Right lung (tissue), 5 donors: Measurements from ENCODE around the gene GLDN. TPM values are rescaled to one million over a fixed set of nuclear protein-coding genes. Genes with fewer than 3 reads are reported as not detected.

Experiments used
- DNase-seq, 2 donors: peaks; one replicate each; pipeline ENCODE4 v3.0.0-alpha.2; 2013
- polyA plus RNA-seq, 5 donors: library from polyadenylated mRNA; unstranded; fragments of 120-200 nt; gene quantifications; one replicate each; pipeline versions ENCODE4 v1.2.1 to v1.2.3, GENCODE V29; 2013; ENCODE audit warnings: inconsistent platforms in 1 of 5, low replicate concordance in 1 of 5; ENCODE audit not compliant: insufficient read length in 5 of 5, insufficient read depth in 1 of 5

Gene GLDN
- polyA plus RNA-seq, 5 donors = 0.19 to 0.31 (median 0.21) TPM

DNA sequence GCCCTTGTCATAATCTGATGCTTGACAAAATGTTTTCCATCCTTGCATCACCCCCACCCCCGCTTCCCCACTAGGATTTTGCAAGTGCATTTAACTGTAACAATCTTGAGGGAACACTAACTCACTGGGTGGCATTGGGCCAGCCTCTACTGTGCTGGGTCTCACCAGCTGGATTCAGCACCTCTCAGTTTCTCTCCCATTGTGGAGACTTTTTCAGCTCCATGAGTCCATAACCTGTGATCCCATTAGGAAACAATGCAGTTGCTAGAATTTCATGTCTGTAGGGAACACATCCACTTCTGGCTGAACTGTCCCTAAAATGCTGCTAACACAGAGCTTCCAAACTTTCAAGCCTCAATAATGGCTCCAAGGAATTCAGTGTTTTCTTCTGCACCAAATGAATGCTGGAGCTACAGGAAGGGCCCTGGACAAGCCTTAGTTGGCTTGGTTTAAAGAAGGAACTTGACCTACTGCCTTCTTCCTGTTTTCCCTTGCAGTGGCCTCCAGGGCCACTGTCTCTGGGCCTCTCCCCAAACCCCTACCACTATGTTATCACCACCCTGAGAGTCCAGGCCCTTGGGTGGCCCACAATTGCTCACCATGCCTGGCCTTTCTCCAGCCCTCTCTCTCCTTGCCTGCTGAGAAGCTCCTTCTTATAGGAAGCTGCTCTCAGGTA lies 18.7 kb upstream of the GLDN start:
- no peak for DNase-seq

DNA sequence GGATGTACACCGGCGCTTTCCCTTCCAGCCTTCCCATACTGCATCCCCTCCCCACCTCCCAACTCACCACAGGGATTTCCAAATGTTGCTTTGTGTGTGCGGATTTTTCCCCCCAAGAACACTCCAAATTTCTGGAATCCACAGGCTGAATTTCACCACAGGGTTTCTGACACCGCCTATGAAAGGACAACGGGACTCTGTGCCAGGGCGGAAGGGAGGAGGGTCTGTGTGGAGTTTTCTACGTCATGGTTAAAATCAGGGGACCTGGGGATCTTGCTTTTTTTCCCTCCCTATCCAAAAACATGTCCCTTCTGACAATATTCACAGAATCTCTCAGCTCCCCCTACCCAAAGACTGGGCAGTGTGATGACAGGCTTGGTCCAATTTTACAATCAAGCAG lies 17.7 kb upstream of the GLDN start:
- DNase-seq = no peak

DNA sequence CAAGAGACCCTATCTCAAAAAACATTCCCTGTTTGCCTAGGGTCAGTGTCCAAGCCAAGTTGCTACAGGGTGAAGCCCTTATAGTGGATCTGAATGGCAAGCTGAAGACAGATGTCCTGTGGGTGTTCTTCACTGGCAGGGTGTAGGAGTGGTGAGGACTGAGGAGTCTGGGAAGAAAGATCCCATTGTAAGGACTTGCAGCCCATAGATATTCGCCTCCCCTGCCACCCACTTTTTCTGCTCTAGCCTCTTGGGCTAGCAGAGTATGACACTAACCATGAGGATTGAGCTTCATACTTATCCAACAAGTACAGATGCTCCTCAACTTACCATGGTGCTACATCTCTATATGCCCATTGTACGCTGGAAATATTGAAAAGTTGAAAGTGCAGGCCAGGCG lies 16.3 kb upstream of the GLDN start:
- DNase-seq = no peak

- DNase-seq = no peak
These were observed 14.4 kb upstream of the GLDN start for GRCh38 chr15:51327081-51327480.

- DNase-seq = no peak
These were observed 12.5 kb upstream of the GLDN start for GRCh38 chr15:51328926-51329325.

GRCh38 chr15:51331141-51331540 lies 10.3 kb upstream of the GLDN start:
- DNase-seq = no peak

GRCh38 chr15:51332206-51333147 lies 9.0 kb upstream of the GLDN start:
- no peak for DNase-seq

- no peak for DNase-seq
These were observed 7.9 kb upstream of the GLDN start for GRCh38 chr15:51333571-51333970.

DNA sequence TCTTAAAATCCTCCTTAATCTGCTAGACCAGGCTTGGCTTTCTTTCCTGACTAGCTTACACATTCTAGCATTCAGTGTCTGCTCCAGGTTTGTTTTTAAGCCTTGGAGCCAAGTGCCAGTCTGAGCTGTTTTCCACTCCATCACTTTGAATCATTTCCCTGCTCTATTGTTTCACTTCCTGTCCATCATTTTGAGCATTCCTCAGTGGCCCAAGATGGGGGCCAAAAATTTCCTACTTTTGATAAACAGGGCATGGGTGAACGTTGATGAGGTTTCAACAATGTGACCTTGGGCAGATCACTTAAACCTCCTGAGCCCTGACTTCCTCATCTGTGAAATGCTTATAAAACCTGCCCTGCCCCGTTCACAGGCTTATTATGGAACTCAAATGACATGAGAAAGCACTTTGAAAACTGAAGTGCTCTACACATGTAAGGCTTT lies 7.4 kb upstream of the GLDN start:
- DNase-seq = no peak

- no peak for DNase-seq
These were observed 6.4 kb upstream of the GLDN start for GRCh38 chr15:51335087-51335486.

DNA sequence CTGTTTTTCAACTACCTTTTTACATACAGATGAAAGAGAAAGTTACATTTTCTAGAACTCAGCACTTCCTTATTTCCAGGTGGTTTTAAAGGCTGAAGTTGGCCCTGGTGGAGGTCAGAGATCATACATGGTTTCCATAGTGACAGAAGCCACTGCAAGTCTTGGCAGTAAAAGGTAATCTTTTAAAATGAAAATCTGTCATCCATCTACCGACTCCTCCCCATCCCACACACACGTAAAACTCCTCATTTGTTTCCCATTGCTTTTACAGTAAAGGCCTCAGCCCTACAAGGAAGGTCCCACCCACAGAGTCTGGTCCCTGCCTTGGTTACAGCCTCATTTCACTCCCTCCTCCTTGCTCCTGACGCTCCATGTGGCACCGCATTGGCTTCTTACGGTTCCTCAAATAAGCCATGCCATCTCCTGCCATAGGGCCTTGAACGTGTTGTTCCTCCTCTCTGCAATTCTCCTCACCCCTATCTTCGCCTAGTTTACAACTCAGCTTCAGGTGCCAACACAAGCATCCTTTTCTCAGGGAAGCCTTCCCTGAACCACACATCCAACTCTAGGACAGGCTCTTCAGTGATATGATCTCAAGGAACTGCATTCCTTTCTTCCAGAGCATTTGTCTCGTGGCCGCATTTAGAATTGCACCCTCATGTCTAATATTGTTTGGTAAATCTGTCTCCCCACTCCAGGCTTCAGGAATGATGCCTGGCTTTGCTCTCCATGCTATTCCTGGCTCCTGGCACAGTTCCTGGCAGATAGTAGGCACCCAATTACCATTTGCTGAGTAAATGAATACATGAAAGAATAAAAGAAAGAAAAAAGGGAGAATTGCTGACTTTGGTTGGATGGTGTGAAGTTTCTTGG lies 5.7 kb upstream of the GLDN start:
- DNase-seq = no peak

DNA sequence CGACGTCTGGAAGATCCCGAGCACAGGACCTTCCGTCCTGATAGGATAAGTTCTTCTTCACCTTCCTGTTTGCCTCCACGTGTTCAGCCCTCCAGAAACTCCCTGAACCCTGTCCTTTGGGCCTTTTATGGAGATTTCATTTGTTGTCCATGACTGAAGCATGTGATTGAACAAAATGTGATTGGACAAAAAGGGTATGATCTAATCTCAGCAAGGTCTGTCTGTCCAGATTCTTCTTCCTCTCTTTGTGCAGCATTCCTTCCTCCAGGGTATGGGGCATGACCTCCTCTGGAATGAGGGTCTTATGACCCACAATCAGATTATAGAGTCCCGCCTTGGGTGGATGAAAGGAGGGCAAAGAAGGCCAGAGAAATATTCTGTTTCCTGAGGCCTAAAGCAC lies 3.0 kb upstream of the GLDN start, which contains the start of gene CYP19A1:
Gene CYP19A1, minus strand, starts transcription at position 101 of the 400 bp plus-strand sequence. CDS start 95,684 bp downstream, outside the sequence.
- no peak for DNase-seq

- DNase-seq = no peak
These were observed 958 bp downstream of the GLDN start for GRCh38 chr15:51342227-51342999.

DNA sequence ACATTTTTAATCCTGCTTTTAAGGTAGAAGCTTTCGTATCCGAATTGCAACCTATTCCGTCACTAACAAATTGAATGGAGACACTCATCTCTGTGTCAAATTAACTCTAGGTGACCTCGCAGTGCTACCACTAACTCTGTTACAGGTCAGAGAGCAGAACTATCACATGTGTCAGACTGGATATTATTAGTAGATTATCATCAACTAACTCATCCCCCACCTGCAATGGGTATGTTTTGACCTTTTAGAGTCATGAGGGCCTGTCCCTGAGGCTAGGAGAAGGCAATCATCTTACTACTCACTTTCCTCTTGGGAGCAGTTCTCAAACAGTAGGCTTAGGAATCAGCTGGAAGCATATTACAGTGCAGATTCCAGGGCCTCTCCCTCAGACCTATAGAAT lies 2.0 kb downstream of the GLDN start:
- no peak for DNase-seq

GRCh38 chr15:51346136-51346535 lies 4.7 kb downstream of the GLDN start:
- no peak for DNase-seq

GRCh38 chr15:51348688-51349087 lies 7.2 kb downstream of the GLDN start:
- no peak for DNase-seq

- DNase-seq = no peak
These were observed 7.8 kb downstream of the GLDN start for GRCh38 chr15:51349156-51349844.

DNA sequence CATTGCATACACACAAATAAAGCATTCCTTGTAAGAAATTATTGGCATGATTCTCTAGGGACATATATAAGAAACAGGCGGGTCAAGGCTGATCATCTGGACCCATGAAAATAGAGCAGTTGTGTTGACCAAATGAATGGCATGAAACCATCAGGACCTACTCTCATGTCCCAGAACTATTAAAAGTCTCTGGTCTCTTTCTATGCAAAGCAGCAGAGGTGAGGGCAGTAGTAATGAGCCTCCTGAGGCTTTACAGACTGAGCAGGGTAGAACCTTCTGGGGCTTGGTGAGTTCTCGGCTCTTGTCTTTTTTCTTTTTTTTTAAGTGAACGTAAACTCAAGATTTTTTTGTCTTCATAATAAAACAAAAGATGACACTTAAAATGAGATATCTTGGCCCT lies 9.3 kb downstream of the GLDN start:
- no peak for DNase-seq

GRCh38 chr15:51353976-51354375 lies 12.5 kb downstream of the GLDN start:
- DNase-seq = no peak

DNA sequence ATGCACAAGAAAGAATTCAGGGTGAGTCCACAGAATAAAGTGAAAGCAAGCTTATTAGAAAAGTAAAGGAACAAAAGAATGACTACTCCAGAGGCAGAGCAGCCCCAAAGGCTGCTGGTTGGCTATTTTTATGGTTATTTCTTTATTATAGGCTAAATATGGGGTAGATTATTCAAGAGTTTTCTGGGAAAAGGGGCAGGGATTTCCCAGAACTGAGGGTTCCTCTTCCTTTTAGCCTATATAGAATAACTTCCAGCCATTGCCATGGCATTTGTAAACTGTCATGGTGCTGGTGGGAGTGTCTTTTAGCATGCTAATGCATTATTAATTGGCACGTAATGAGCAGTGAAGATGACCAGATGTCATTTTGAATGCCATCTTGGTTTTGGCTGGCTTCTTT lies 13.6 kb downstream of the GLDN start:
- no peak for DNase-seq

DNA sequence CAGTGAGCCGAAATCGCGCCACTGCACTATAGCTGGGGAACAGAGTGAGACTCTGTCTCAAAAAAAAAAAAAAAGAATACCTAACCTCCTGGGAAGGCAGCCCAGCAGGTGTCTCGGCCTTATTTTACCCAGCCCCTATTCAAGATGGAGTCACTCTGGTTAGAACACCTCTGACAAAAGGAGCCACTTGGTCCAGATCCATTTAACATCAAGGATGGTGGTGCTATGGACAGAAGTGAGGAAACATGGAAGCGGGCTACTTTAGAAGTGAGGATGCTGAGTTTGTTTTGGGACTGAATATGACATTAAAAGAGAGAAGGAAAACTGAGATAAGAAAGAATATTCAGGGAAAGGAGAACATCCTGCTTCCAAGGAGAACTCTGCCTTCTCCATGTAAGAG lies 14.7 kb downstream of the GLDN start:
- no peak for DNase-seq
